Activated CD8-positive, alpha-beta T cell treated with anti-CD3 and anti-CD28 coated beads for 36 hours (primary cell): ENCODE results near the gene AFAP1L2. TPM values are rescaled to one million over a fixed set of nuclear protein-coding genes. Genes with fewer than 3 reads are reported as not detected.

Experiments used
- ATAC-seq: fragments of 200-7000 bp; cut with Tn5 transposase; one replicate; pipeline ENCODE4 v1.10.0; 2021; ENCODE audit warnings: mild to moderate bottlenecking, moderate library complexity
- CTCF ChIA-PET: fragments of 350-600 bp; sonication (Branson Sonifier 250); formaldehyde crosslinking; loops from one replicate; lab custom pipeline; 2021; ENCODE audit warnings: antibody characterized with exemption; lab: Charles Lee
- POLR2A ChIA-PET: fragments of 350-600 bp; sonication (Branson Sonifier 250); formaldehyde crosslinking; loops from one replicate; lab custom pipeline; 2021; ENCODE audit warnings: antibody characterized with exemption; lab: Charles Lee
- DNase-seq: peaks from one replicate; pipeline ENCODE4 v3.0.0-alpha.2; 2020
- H3K27ac Mint-ChIP-seq: one replicate; pipeline ENCODE4 v1.8.0; 2021; ENCODE audit warnings: mild to moderate bottlenecking, mixed read lengths
- H3K27me3 Mint-ChIP-seq: one replicate; pipeline ENCODE4 v1.8.0; 2021; ENCODE audit warnings: mixed read lengths
- H3K36me3 Mint-ChIP-seq: one replicate; pipeline ENCODE4 v1.8.0; 2021; ENCODE audit warnings: low read depth, mixed read lengths
- H3K4me1 Mint-ChIP-seq: one replicate; pipeline ENCODE4 v1.8.0; 2021; ENCODE audit warnings: low read depth, mixed read lengths
- H3K4me3 Mint-ChIP-seq: one replicate; pipeline ENCODE4 v1.8.0; 2021; ENCODE audit warnings: mild to moderate bottlenecking, moderate library complexity, mixed read lengths
- H3K9me3 Mint-ChIP-seq: one replicate; pipeline ENCODE4 v1.8.0; 2021; ENCODE audit warnings: mixed read lengths
- CTCF ChIP-seq: fragments of 200-600 bp; IDR thresholded peaks from one replicate; pipeline ENCODE4 v1.8.0; 2022; ENCODE audit warnings: antibody characterized with exemption, mild to moderate bottlenecking
- intact Hi-C: fragments of 100-400 bp; cut with micrococcal nuclease; formaldehyde crosslinking; loops from one replicate; pipeline ENCODE4 v1.10.0; 2022
- total RNA-seq, 2 experiments: library from RNA; stranded (reverse); gene quantifications; one replicate each; pipeline ENCODE4 v1.2.3, GENCODE V29; 2021

AFAP1L2 gene
- total RNA-seq, 2 experiments from 2014 or later = 4.9 to 6.3 TPM

GRCh38 chr10:114328874-114329273 lies 75.4 kb downstream of the AFAP1L2 start:
- ATAC-seq (no peak), DNase-seq (no peak)
- no peak overlapping the region for H3K4me3 Mint-ChIP-seq
- intact Hi-C loops = no loop called here
- no peaks in the 10 kb centered on the region for H3K36me3 Mint-ChIP-seq
- ChIA-PET POLR2A (no interaction called here), CTCF (interaction anchor here (2.3 kb wide), 1 partner anchor 25 kb away, joined by 11 read pairs; no protein-coding TSS in a partner anchor)
- H3K27me3 Mint-ChIP-seq = no peaks in the 10 kb centered on the region
- H3K9me3 Mint-ChIP-seq = no peaks in the 10 kb centered on the region
- H3K27ac Mint-ChIP-seq = no peak overlapping the region
- no peak for TF ChIP-seq CTCF
- H3K4me1 Mint-ChIP-seq = peaks cover 4% of the 10 kb centered on the region

DNA sequence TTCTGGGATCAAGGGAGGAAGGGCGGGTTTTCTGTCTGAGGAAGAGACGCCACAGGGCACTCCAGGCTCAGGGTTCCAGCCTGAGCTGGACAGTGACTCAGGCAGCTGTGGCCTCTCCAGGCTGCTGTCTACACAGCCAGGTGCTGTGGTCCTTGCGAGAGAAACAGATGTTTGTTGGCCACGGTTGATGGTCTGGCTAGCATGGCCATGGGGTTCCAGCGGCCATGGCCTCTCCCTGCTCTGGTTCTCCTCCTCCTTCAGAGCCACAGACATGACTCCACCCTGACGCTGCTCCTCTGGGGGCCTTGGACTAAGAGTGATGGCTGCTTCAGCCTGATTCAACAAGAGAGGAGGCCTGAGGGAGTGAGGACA lies 75.9 kb downstream of the AFAP1L2 start:
- Mint-ChIP-seq H3K9me3 (no peaks in the 10 kb centered on the region), H3K36me3 (no peaks in the 10 kb centered on the region), H3K4me3 (no peak overlapping the region), H3K27ac (no peak overlapping the region), H3K4me1 (peaks cover 2% of the 10 kb centered on the region), H3K27me3 (no peaks in the 10 kb centered on the region)
- TF ChIP-seq CTCF = no peak
- ChIA-PET POLR2A (no interaction called here), CTCF (interaction anchor here (2.3 kb wide), 1 partner anchor 25 kb away, joined by 11 read pairs; no protein-coding TSS in a partner anchor)
- intact Hi-C loops = no loop called here
- DNase-seq = no peak
- no peak for ATAC-seq

GRCh38 chr10:114327537-114328440 lies 76.5 kb downstream of the AFAP1L2 start:
- Mint-ChIP-seq H3K4me1 (peaks cover 2% of the 10 kb centered on the region), H3K36me3 (no peaks in the 10 kb centered on the region), H3K4me3 (no peak overlapping the region), H3K27me3 (no peaks in the 10 kb centered on the region), H3K9me3 (no peaks in the 10 kb centered on the region), H3K27ac (no peak overlapping the region)
- ChIA-PET POLR2A (interaction anchor here (0.7 kb wide), 1 partner anchor 9 kb away, joined by 3 read pairs; no protein-coding TSS in a partner anchor), CTCF (interaction anchor here (2.3 kb wide), 1 partner anchor 24 kb away, joined by 11 read pairs; no protein-coding TSS in a partner anchor)
- TF ChIP-seq CTCF = no peak
- DNase-seq (no peak), ATAC-seq (no peak)
- intact Hi-C loops = no loop called here

- H3K4me1 Mint-ChIP-seq = peaks cover 2% of the 10 kb centered on the region
Measured at GRCh38 chr10:114326795-114327194, 77.5 kb downstream of the AFAP1L2 start.

More at GRCh38 chr10:114326795-114327194, 77.5 kb downstream of the AFAP1L2 start:
- Mint-ChIP-seq H3K27ac (no peak overlapping the region), H3K4me3 (no peak overlapping the region), H3K36me3 (no peaks in the 10 kb centered on the region), H3K27me3 (no peaks in the 10 kb centered on the region), H3K9me3 (no peaks in the 10 kb centered on the region)
- POLR2A ChIA-PET = no interaction called here
- ATAC-seq = no peak
- no peak for TF ChIP-seq CTCF
- CTCF ChIA-PET = interaction anchor here (1.4 to 2.3 kb wide), 3 partner anchors 16 to 145 kb away, joined by 3 to 11 read pairs (median 3); no protein-coding TSS in a partner anchor
- DNase-seq = no peak
- intact Hi-C loops = no loop called here
